Astrocyte (in vitro differentiated cells and primary cell): ENCODE results near the gene OR2Y1. TPM values are rescaled to one million over a fixed set of nuclear protein-coding genes. Genes with fewer than 3 reads are reported as not detected.

Experiments used
- DNase-seq: peaks from one replicate; pipeline ENCODE4 v3.0.0-alpha.2; 2010; ENCODE audit warnings: low read depth
- FAIRE-seq: peaks from 2 replicates; lab custom pipeline; 2011; peaks lifted over from hg19 to GRCh38; lab: Jason Lieb, UNC
- H2AFZ ChIP-seq: 2 replicates; pipeline ENCODE4 v1.6.0; 2012; ENCODE audit warnings: low read depth, low read length, inconsistent platforms
- H3K27ac ChIP-seq: 2 replicates; pipeline ENCODE4 v1.5.1; 2011; ENCODE audit warnings: low read depth, low read length, inconsistent platforms
- H3K27me3 ChIP-seq: 2 replicates; pipeline ENCODE4 v1.6.0; 2011; ENCODE audit warnings: low read length, inconsistent platforms; ENCODE audit not compliant: insufficient read depth
- H3K36me3 ChIP-seq: 2 replicates; pipeline ENCODE4 v1.5.1; 2011; ENCODE audit warnings: low read length, inconsistent platforms; ENCODE audit not compliant: insufficient read depth
- H3K4me1 ChIP-seq: 2 replicates; pipeline ENCODE4 v1.5.1; 2011; ENCODE audit warnings: low read length, inconsistent platforms; ENCODE audit not compliant: insufficient read depth
- H3K4me2 ChIP-seq: 2 replicates; pipeline ENCODE4 v1.6.0; 2012; ENCODE audit warnings: low read length, inconsistent platforms
- H3K4me3 ChIP-seq: 2 replicates; pipeline ENCODE4 v1.5.1; 2011; ENCODE audit warnings: low read depth, mild to moderate bottlenecking, low read length, inconsistent platforms; ENCODE audit not compliant: insufficient read depth
- H3K79me2 ChIP-seq: 2 replicates; pipeline ENCODE4 v1.6.0; 2012; ENCODE audit warnings: mild to moderate bottlenecking, low read length, inconsistent platforms; ENCODE audit not compliant: insufficient read depth
- H3K9ac ChIP-seq: 2 replicates; pipeline ENCODE4 v1.6.0; 2012; ENCODE audit warnings: mild to moderate bottlenecking, low read length, inconsistent platforms
- H3K9me3 ChIP-seq: 2 replicates; pipeline ENCODE4 v1.5.1; 2012; ENCODE audit warnings: low read depth, mild to moderate bottlenecking, low read length, inconsistent platforms; ENCODE audit not compliant: insufficient read depth
- H4K20me1 ChIP-seq: 2 replicates; pipeline ENCODE4 v1.6.0; 2012; ENCODE audit warnings: low read length, inconsistent platforms; ENCODE audit not compliant: insufficient read depth
- H3K27ac Mint-ChIP-seq: one replicate; pipeline ENCODE4 v1.8.0; 2021; ENCODE audit warnings: mild to moderate bottlenecking, mixed read lengths; ENCODE audit not compliant: unreplicated experiment
- H3K27me3 Mint-ChIP-seq: one replicate; pipeline ENCODE4 v1.8.0; 2021; ENCODE audit warnings: low read depth, mixed read lengths; ENCODE audit not compliant: unreplicated experiment
- H3K36me3 Mint-ChIP-seq: one replicate; pipeline ENCODE4 v1.8.0; 2021; ENCODE audit warnings: low read depth, mixed read lengths; ENCODE audit not compliant: unreplicated experiment
- H3K4me1 Mint-ChIP-seq: one replicate; pipeline ENCODE4 v1.8.0; 2021; ENCODE audit warnings: low read depth, mixed read lengths; ENCODE audit not compliant: unreplicated experiment
- H3K4me3 Mint-ChIP-seq: one replicate; pipeline ENCODE4 v1.8.0; 2021; ENCODE audit warnings: mild to moderate bottlenecking, moderate library complexity, mixed read lengths; ENCODE audit not compliant: unreplicated experiment
- H3K9me3 Mint-ChIP-seq: one replicate; pipeline ENCODE4 v1.8.0; 2021; ENCODE audit warnings: mild to moderate bottlenecking, mixed read lengths; ENCODE audit not compliant: unreplicated experiment
- CTCF ChIP-seq: IDR thresholded peaks from 2 replicates; pipeline ENCODE4 v1.5.1; 2011; ENCODE audit warnings: low read depth, mild to moderate bottlenecking, inconsistent platforms, low read length, moderate library complexity; ENCODE audit not compliant: insufficient read depth
- EZH2 ChIP-seq: IDR thresholded peaks from 2 replicates; pipeline ENCODE4 v1.6.1; 2012; ENCODE audit warnings: mild to moderate bottlenecking, low read length, inconsistent platforms; ENCODE audit not compliant: insufficient read depth
- total RNA-seq: library from RNA; stranded (reverse); gene quantifications from 2 replicates; pipeline ENCODE4 v1.2.1, GENCODE V29; 2021

OR2Y1 gene
- total RNA-seq, 1 donor from 2014 or later, result not detected

- FAIRE-seq, result peak; percentile 78
- peak overlapping the region; percentile 94 for H3K27ac Mint-ChIP-seq
- no peak overlapping the region for H2AFZ ChIP-seq
- DNase-seq, result peak; percentile 74
- peaks cover 2% of the 10 kb centered on the region for H3K27me3 Mint-ChIP-seq
- H3K9me3 ChIP-seq, result no peaks in the 10 kb centered on the region
- peaks cover 2% of the 10 kb centered on the region for H3K9me3 Mint-ChIP-seq
- H3K4me3 Mint-ChIP-seq, result peak overlapping the region; percentile 50
- H3K27me3 ChIP-seq, result no peaks in the 10 kb centered on the region
- H4K20me1 ChIP-seq, result peaks cover 17% of the 10 kb centered on the region
- peaks cover 17% of the 10 kb centered on the region for H3K79me2 ChIP-seq
- peak overlapping the region; percentile 78 for H3K9ac ChIP-seq
- H3K27ac ChIP-seq, result peak overlapping the region; percentile 96
- peaks cover 7% of the 10 kb centered on the region for H3K36me3 ChIP-seq
- H3K4me1 ChIP-seq, result peaks cover 33% of the 10 kb centered on the region
- TF ChIP-seq CTCF, result no peak
- TF ChIP-seq EZH2, result no peak
- H3K36me3 Mint-ChIP-seq, result peaks cover 10% of the 10 kb centered on the region
- H3K4me1 Mint-ChIP-seq, result peaks cover 40% of the 10 kb centered on the region
- H3K4me3 ChIP-seq, result no peak overlapping the region
- H3K4me2 ChIP-seq, result peak overlapping the region; percentile 80
Observed at GRCh38 chr5:180785121-180785781, 45.4 kb upstream of the OR2Y1 start.

GRCh38 chr5:180784497-180785097 lies 44.7 kb upstream of the OR2Y1 start:
- Histone ChIP-seq H3K9ac (no peak overlapping the region), H4K20me1 (peaks cover 10% of the 10 kb centered on the region), H2AFZ (no peak overlapping the region), H3K9me3 (no peaks in the 10 kb centered on the region), H3K4me2 (peak overlapping the region; percentile 80), H3K4me3 (no peak overlapping the region), H3K27ac (peak overlapping the region; percentile 96), H3K36me3 (peaks cover 1% of the 10 kb centered on the region), H3K79me2 (peaks cover 10% of the 10 kb centered on the region), H3K4me1 (peaks cover 33% of the 10 kb centered on the region), H3K27me3 (no peaks in the 10 kb centered on the region)
- H3K4me3 Mint-ChIP-seq, result no peak overlapping the region
- peaks cover 2% of the 10 kb centered on the region for H3K27me3 Mint-ChIP-seq
- H3K36me3 Mint-ChIP-seq, result peaks cover 6% of the 10 kb centered on the region
- peaks cover 2% of the 10 kb centered on the region for H3K9me3 Mint-ChIP-seq
- FAIRE-seq (no peak), DNase-seq (peak; percentile 63)
- TF ChIP-seq CTCF (peak; percentile 70), EZH2 (no peak)
- peaks cover 39% of the 10 kb centered on the region for H3K4me1 Mint-ChIP-seq
- peak overlapping the region; percentile 94 for H3K27ac Mint-ChIP-seq
